Left hindlimb (tissue), 1 donor: Measurements from ENCODE around the gene THOC5.
"Not testable (repeated sequence)": the region's sequence is repeated elsewhere in the genome, so short reads cannot be mapped to it uniquely, and the experiment has no call there.

Experiments used
- DNase-seq: peaks from one replicate; pipeline ENCODE4 v3.0.0-alpha.2; 2018

Gene THOC5

DNA sequence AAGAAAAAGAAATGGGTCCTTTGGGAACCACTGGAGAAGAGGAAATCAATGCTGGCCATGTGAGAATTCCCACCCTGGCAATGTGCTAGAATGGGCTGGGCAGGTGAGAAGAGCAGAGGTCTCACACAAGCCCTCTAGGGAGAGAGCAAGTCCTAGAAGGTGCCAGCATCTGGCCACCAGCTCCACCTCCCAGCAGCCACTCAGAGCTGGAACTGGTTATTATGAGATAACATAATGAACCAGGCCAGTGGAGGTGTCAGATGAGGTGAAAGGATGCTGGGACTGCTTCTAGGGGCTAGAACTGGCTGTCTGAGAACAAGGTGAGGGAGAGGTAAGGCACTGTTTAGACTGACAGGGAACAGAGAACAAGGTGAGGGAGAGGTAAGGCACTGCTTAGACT lies 44.3 kb downstream of the THOC5 start:
- DNase-seq, result no peak

GRCh38 chr22:29503811-29504372 lies 49.7 kb downstream of the THOC5 start:
- peak; percentile 40 for DNase-seq

- DNase-seq, result no peak
Observed at GRCh38 chr22:29499852-29500251, 53.7 kb downstream of the THOC5 start.

GRCh38 chr22:29493636-29494035 lies 59.9 kb downstream of the THOC5 start:
- DNase-seq, result no peak

- DNase-seq, result no peak
Observed at GRCh38 chr22:29491012-29491411, 62.5 kb downstream of the THOC5 start.

GRCh38 chr22:29489127-29489780 lies 64.3 kb downstream of the THOC5 start:
- not testable (repeated sequence) for DNase-seq

GRCh38 chr22:29487426-29487986 lies 66.1 kb downstream of the THOC5 start:
- DNase-seq, result no peak

GRCh38 chr22:29485448-29485847 lies 68.1 kb downstream of the THOC5 start:
- DNase-seq, result no peak

- DNase-seq, result no peak
Observed at GRCh38 chr22:29484642-29485041, 68.9 kb downstream of the THOC5 start.

DNA sequence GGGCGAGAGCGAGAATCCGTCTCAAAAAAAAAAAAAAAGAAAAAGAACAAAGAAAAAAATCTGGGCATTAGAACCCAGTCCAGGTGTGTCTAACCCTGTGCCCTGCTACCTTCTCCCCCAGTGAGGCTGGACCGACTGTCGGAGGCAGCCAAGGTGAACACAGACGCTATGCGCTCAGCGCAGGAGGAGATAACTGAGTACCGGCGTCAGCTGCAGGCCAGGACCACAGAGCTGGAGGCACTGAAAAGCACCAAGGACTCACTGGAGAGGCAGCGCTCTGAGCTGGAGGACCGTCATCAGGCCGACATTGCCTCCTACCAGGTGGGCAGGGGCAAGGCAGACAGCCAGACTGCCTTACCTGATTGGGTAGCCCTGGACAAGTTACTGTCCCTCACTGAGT lies 70.3 kb downstream of the THOC5 start:
- DNase-seq, result no peak

DNA sequence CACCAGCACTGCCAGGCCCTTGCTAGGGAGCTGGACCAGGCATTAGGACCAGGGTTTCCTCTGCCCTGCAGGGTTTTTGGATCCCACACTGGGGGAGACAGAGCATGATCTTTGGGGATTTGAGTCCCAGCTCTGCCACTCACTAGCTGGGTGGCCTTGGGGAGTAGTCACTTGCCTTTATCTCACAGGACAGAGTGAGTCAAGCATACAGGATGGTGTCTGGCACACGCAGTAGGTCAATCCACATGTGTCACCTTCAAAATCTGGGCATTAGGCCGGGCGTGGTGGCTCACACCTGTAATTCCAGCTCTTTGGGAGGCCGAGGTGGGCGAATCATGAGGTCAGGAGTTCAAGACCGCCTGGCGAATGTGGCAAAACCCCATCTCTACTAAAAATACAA lies 70.8 kb downstream of the THOC5 start:
- no peak for DNase-seq

DNA sequence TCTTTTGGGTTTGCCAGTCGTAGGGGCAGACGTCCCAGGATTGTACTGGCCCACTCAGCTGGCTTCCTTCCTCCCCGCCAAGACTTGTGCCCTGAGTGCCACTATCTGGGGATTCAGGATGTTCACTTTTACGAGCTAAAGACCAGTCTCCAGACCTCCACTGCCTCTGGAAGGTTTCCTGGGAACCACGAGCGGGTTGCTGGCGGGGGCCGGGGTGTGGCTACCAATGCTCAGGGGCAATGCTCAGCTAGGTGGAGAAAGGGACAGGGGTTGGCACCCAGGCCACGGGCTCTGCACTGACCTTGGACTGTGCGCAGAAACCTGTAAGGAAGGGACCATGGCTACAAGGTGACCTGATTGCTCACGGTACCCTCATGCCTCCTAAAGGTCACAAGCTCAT lies 71.3 kb downstream of the THOC5 start:
- DNase-seq, result no peak

GRCh38 chr22:29481265-29482000 lies 72.1 kb downstream of the THOC5 start:
- DNase-seq, result no peak

DNA sequence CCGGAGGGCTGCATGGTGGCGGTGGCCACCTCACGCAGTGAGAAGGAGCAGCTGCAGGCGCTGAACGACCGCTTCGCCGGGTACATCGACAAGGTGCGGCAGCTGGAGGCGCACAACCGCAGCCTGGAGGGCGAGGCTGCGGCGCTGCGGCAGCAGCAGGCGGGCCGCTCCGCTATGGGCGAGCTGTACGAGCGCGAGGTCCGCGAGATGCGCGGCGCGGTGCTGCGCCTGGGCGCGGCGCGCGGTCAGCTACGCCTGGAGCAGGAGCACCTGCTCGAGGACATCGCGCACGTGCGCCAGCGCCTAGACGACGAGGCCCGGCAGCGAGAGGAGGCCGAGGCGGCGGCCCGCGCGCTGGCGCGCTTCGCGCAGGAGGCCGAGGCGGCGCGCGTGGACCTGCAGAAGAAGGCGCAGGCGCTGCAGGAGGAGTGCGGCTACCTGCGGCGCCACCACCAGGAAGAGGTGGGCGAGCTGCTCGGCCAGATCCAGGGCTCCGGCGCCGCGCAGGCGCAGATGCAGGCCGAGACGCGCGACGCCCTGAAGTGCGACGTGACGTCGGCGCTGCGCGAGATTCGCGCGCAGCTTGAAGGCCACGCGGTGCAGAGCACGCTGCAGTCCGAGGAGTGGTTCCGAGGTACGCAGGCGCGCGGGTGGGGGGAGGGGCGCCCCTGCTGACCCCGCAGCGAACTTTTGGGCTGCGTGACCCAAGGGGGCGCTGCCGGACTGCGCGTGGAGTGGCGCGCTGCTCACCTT lies 72.9 kb downstream of the THOC5 start:
- DNase-seq, result peak; percentile 79

GRCh38 chr22:29480262-29480511 lies 73.4 kb downstream of the THOC5 start:
- DNase-seq, result no peak

- DNase-seq, result no peak
Observed at GRCh38 chr22:29479417-29480261, 73.9 kb downstream of the THOC5 start, which contains the start of gene NEFH. Gene NEFH, plus strand, starts transcription at chr22:29480218. Its CDS starts 45 bp downstream, at chr22:29480263.

DNA sequence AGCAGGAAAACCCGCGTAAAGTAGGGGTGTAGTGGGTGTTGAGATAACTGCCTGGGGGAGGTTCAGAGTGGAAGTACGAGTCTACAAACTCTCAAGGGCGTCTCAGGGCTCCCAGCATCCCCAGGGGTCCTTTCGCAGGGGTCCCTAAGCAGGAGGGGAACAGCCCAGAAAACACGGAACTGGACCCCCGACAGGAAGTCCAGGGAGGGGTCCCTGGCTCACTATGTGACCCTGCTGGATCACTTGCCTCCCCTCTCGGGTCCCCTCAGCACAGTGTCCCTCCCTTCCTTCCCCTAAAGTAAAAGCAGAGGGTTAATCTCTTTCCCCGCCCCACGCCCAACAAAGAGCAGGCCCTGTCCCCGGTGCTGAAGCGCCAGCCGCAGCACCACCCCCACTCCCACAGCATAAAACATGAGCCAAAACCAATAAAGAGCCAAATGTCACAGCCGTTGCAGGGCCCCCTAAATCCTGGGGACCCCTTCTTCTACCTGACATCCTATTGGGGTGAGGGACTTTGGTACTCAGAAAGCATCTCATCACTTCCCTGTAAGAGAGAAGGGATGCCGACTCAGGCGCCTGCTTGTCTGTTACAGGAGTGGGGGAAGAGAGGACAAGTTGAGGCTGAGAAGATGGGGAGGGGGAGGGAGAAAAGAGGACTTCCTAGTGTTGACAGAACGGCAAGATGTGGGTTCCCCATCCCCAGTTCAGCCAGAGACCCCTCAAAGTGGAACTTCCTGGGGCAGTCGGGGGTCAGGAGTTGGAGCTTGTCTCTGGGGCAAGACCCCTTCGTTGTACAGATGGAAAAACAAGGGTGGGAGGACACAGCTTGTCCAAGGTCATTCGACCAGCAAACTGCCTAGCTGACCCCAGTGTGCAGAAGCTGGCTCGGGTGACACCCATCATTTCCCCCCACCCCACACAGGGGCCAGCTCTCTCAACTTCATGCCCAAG lies 75.0 kb downstream of the THOC5 start:
- DNase-seq, result peak; percentile 55

GRCh38 chr22:29477723-29478318 lies 75.7 kb downstream of the THOC5 start:
- no peak for DNase-seq

GRCh38 chr22:29476116-29476515 lies 77.4 kb downstream of the THOC5 start:
- DNase-seq, result no peak

DNA sequence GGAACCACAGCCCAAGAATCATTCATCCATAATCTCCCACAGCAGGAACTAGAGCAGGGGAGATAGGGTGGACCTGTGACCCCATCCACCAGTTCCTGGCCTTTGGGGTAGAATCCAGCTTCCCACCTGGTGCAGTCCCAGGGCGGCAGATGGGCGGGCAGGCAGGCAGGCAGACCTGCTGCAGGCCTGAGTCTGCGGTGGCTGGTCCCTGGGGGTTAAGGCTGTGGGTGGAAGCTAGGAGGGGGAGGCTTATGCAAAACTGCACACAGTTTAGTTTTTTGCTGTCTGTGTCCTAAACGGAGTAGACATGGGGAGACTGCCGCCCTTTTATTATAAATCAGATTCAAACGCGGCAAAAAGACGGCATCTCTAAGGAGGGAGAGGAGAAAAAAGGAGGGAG lies 78.0 kb downstream of the THOC5 start:
- no peak for DNase-seq

DNA sequence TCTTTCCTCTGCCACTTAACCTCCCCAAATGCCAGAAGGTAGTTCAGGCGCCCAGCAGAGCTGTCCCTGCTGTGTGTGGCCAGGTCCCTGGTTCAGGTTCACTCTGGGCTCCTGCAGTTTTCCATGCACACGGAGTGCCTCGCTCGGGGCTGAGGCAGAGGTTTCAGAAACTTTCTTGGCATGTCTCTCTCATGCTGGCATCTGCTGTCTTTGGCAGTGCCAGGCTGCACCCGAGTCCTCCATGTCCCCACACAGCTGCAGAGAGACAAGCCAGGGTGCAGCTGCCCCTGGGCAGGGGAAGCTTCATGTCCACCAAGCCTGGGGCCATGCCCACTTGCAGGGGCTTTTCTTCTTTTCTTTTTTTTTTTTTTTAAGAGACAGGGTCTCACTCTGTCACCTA lies 80.6 kb downstream of the THOC5 start:
- no peak for DNase-seq
